Measurements from ENCODE around the gene GAR1. TPM values are rescaled to one million over a fixed set of nuclear protein-coding genes. Genes with fewer than 3 reads are reported as not detected.

Gene GAR1
- total RNA-seq: 3.6 and 4.1 TPM in 2 replicates

GRCh38 chr4:109815151-109816081 lies at the start of gene GAR1:
TSS of gene GAR1 (plus strand) at chr4:109815762. CDS start at chr4:109816165, 403 bp downstream.

GRCh38 chr4:109801895-109802319 lies 13.7 kb upstream of the GAR1 start, which contains the start of gene CFI:
TSS of gene CFI (minus strand) at chr4:109801999. CDS start at chr4:109801971, 28 bp downstream.

DNA sequence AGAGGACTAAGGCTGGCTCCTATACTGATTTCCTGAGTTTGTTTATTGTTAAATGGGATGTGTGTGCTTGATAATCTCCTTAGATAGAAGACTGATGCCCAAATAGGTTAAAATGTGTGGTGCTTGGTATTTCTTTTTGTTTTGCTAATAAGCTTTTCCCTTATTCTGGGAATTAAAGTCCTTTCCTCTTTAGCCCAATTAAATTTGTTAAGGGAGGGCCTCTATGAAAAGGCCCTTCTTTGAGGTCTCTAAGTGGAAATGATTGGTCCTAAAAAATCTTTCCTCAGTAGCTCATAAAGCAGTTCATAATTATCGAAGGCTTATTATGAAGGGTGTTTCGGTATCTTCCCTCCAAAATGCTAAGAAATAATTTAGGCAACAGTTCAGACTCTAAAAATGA lies 12.1 kb downstream of the GAR1 start, which contains the start of gene RRH:
TSS of gene RRH (plus strand) at position 301 of the 400 bp plus-strand sequence. CDS start at position 357, 56 bp downstream.

GRCh38 chr4:109847896-109848442 lies 32.4 kb downstream of the GAR1 start, which contains the start of gene LRIT3:
TSS of gene LRIT3 (plus strand) at chr4:109848107. CDS start at chr4:109848202, 95 bp downstream.

Other genes with a start within 250 kb of the GAR1 start
- 18.8 and 19.8 TPM in 2 replicates for gene CASP6, start 112.3 kb upstream of the GAR1 start, total RNA-seq
- gene PLA2G12A, start 85.7 kb upstream of the GAR1 start, total RNA-seq: 14.9 and 29.0 TPM in 2 replicates
- 0.61 and 0.65 TPM in 2 replicates for gene CFI, start 13.8 kb upstream of the GAR1 start, total RNA-seq
- not detected in 2 replicates for gene RRH, start 12.2 kb downstream of the GAR1 start, total RNA-seq
- gene LRIT3, start 32.3 kb downstream of the GAR1 start, total RNA-seq: under 0.01 TPM in 1 of 2 replicates, not detected in the other
- 0.65 and 3.0 TPM in 2 replicates for gene EGF, start 97.1 kb downstream of the GAR1 start, total RNA-seq